22Rv1 (cell line): Measurements from ENCODE around the gene TMEM91.
"Not testable (repeated sequence)": the region's sequence is repeated elsewhere in the genome, so short reads cannot be mapped to it uniquely, and the experiment has no call there.

Source experiments
- H3K27ac ChIP-seq: fragments of 450-650 bp; 2 replicates; pipeline ENCODE4 v1.5.1; 2017
- CTCF ChIP-seq: fragments of 450-650 bp; IDR thresholded peaks from 2 replicates; pipeline ENCODE4 v1.5.1; 2017; ENCODE audit warnings: mild to moderate bottlenecking
- ZFX ChIP-seq: fragments of 450-650 bp; IDR thresholded peaks from 2 replicates; pipeline ENCODE4 v1.6.1; 2017; ENCODE audit warnings: antibody characterized with exemption, borderline replicate concordance

Gene TMEM91

GRCh38 chr19:41344162-41344561 is 32.2 kb upstream of the TMEM91 start:
- H3K27ac ChIP-seq: no peak overlapping the region
- TF ChIP-seq ZFX (no peak), CTCF (no peak)

GRCh38 chr19:41346916-41347315 is 29.4 kb upstream of the TMEM91 start:
- H3K27ac ChIP-seq: not testable (repeated sequence)

GRCh38 chr19:41350735-41351338 is 25.5 kb upstream of the TMEM91 start:
- TF ChIP-seq ZFX: no peak
- TF ChIP-seq CTCF: no peak
- H3K27ac ChIP-seq: no peak overlapping the region

- TF ChIP-seq ZFX (no peak), CTCF (no peak)
- H3K27ac ChIP-seq: no peak overlapping the region
Observed at GRCh38 chr19:41351339-41352245, 24.7 kb upstream of the TMEM91 start.

GRCh38 chr19:41352279-41352608 is 24.1 kb upstream of the TMEM91 start:
- no peak overlapping the region for H3K27ac ChIP-seq
- TF ChIP-seq CTCF (no peak), ZFX (no peak)

- TF ChIP-seq CTCF: peak; percentile 49
- no peak for TF ChIP-seq ZFX
- 0 out of 2 replicates have a peak overlapping the region, but pooled peaks have one; percentile 12 for H3K27ac ChIP-seq
Observed at GRCh38 chr19:41352609-41353465, 23.5 kb upstream of the TMEM91 start.

- 0 out of 2 replicates have a peak within 1 kb of the TSS, but pooled peaks have one; percentile 12 for H3K27ac ChIP-seq
- TF ChIP-seq CTCF: peak; percentile 69
- TF ChIP-seq ZFX: no peak
Observed at GRCh38 chr19:41353466-41354342, 22.6 kb upstream of the TMEM91 start, which contains the start of gene TGFB1. TSS of gene TGFB1 (minus strand) at chr19:41353922. CDS start at chr19:41353044, 878 bp downstream.
